GM23248 (cell line): Measurements from ENCODE around the gene NUP160.
"Not testable (repeated sequence)": the region's sequence is repeated elsewhere in the genome, so short reads cannot be mapped to it uniquely, and the experiment has no call there.

Source experiments
- EZH2 ChIP-seq: fragments of 200-600 bp; sonication (generic); IDR thresholded peaks from 2 replicates; pipeline ENCODE4 v1.6.1; 2018; ENCODE audit warnings: antibody characterized with exemption, mild to moderate bottlenecking; ENCODE audit not compliant: insufficient read depth, poor library complexity, severe bottlenecking
- EZH2phosphoT487 ChIP-seq: fragments of 200-600 bp; sonication (generic); IDR thresholded peaks from 2 replicates; pipeline ENCODE4 v1.6.1; 2018; ENCODE audit warnings: antibody characterized with exemption, moderate library complexity, mild to moderate bottlenecking, low read depth; ENCODE audit not compliant: insufficient read depth

DNA sequence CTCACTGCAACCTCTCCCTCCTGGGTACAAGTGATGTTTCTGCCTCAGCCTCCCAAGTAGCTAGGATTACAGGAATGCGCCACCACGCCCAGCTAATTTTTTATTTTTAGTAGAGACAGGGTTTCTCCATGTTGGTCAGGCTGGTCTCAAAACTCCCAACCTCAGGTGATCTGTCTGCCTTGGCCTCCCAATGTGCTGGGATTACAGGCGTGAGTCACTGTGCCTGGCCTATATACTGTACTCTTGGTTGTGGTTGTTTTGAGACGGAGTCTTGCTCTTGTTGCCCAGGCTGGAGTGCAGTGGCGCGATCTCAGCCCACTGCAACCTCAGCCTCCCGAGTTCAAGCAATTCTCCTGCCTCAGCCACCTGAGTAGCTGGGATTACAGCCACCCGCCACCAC, 58.1 kb downstream of the NUP160 start:
- TF ChIP-seq EZH2, EZH2phosphoT487: not testable (repeated sequence)
